Ishikawa (cell line): ENCODE measurements around the gene CDYL2.

Experiments used
- CEBPB ChIP-seq: IDR thresholded peaks from 2 replicates; pipeline ENCODE4 v1.6.1; 2012
- CREB1 ChIP-seq: IDR thresholded peaks from 2 replicates; pipeline ENCODE4 v1.6.1; 2012; ENCODE audit warnings: low read depth
- EGR1 ChIP-seq: IDR thresholded peaks from 2 replicates; pipeline ENCODE4 v1.6.1; 2012
- EP300 ChIP-seq: IDR thresholded peaks from 2 replicates; pipeline ENCODE4 v1.6.1; 2012; ENCODE audit warnings: borderline replicate concordance
- FOXM1 ChIP-seq: IDR thresholded peaks from 2 replicates; pipeline ENCODE4 v1.6.1; 2012; ENCODE audit warnings: low read depth, borderline replicate concordance
- MAX ChIP-seq: IDR thresholded peaks from 2 replicates; pipeline ENCODE4 v1.6.1; 2012
- NFIC ChIP-seq: IDR thresholded peaks from 2 replicates; pipeline ENCODE4 v1.6.1; 2012
- RAD21 ChIP-seq: IDR thresholded peaks from 2 replicates; pipeline ENCODE4 v1.6.1; 2012; ENCODE audit warnings: low read depth
- TAF1 ChIP-seq: IDR thresholded peaks from 2 replicates; pipeline ENCODE4 v1.6.1; 2012; ENCODE audit warnings: low read depth, mild to moderate bottlenecking
- TCF12 ChIP-seq: IDR thresholded peaks from 2 replicates; pipeline ENCODE4 v1.6.1; 2012; ENCODE audit warnings: low read depth
- TEAD4 ChIP-seq: IDR thresholded peaks from 2 replicates; pipeline ENCODE4 v1.6.1; 2012
- USF1 ChIP-seq: IDR thresholded peaks from 2 replicates; pipeline ENCODE4 v1.6.1; 2012
- YY1 ChIP-seq: IDR thresholded peaks from 2 replicates; pipeline ENCODE4 v1.6.1; 2012; ENCODE audit warnings: low read depth
- ZBTB7A ChIP-seq: IDR thresholded peaks from 2 replicates; pipeline ENCODE4 v1.6.1; 2012; ENCODE audit warnings: low read depth
- TF ChIP-seq, protein P1 (sequence below): IDR thresholded peaks from 2 replicates; pipeline ENCODE4 v1.6.1; 2012; ENCODE audit warnings: low read depth, mild to moderate bottlenecking

The CDYL2 gene

DNA sequence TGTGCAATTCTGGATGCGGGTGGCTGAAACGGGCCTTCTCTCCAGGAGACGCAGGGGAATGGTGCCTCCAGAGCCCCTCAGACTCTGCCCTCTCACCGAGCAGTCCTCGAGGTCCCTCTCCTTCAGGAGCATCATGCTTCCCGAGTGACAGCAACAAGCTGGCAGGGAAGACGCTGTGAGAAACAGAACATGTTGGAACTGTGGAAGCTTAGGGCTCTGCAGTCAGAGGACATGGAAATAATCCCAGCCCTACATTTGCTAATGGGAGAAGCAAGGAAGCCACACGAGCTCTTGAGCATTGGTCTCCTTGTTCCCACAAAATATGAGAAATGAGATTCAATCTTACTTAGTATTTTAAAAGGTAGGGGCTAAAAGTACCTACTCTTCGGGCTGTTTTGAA is 148.6 kb downstream of the CDYL2 start:
- TF ChIP-seq USF1 = no peak
- no peak for TF ChIP-seq CEBPB
- no peak for TF ChIP-seq CREB1
- TF ChIP-seq EGR1 = no peak
- TF ChIP-seq, protein P1, sequence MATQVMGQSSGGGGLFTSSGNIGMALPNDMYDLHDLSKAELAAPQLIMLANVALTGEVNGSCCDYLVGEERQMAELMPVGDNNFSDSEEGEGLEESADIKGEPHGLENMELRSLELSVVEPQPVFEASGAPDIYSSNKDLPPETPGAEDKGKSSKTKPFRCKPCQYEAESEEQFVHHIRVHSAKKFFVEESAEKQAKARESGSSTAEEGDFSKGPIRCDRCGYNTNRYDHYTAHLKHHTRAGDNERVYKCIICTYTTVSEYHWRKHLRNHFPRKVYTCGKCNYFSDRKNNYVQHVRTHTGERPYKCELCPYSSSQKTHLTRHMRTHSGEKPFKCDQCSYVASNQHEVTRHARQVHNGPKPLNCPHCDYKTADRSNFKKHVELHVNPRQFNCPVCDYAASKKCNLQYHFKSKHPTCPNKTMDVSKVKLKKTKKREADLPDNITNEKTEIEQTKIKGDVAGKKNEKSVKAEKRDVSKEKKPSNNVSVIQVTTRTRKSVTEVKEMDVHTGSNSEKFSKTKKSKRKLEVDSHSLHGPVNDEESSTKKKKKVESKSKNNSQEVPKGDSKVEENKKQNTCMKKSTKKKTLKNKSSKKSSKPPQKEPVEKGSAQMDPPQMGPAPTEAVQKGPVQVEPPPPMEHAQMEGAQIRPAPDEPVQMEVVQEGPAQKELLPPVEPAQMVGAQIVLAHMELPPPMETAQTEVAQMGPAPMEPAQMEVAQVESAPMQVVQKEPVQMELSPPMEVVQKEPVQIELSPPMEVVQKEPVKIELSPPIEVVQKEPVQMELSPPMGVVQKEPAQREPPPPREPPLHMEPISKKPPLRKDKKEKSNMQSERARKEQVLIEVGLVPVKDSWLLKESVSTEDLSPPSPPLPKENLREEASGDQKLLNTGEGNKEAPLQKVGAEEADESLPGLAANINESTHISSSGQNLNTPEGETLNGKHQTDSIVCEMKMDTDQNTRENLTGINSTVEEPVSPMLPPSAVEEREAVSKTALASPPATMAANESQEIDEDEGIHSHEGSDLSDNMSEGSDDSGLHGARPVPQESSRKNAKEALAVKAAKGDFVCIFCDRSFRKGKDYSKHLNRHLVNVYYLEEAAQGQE = no peak
- TF ChIP-seq MAX = no peak
- no peak for TF ChIP-seq ZBTB7A
- no peak for TF ChIP-seq TAF1
- TF ChIP-seq YY1 = no peak
- TF ChIP-seq NFIC = no peak
- TF ChIP-seq RAD21 = no peak
- no peak for TF ChIP-seq TCF12
- no peak for TF ChIP-seq TEAD4

- TF ChIP-seq CEBPB = no peak
- TF ChIP-seq TAF1 = no peak
- TF ChIP-seq, protein P1 = no peak
- TF ChIP-seq RAD21 = no peak
- TF ChIP-seq NFIC = no peak
- no peak for TF ChIP-seq YY1
- no peak for TF ChIP-seq MAX
- no peak for TF ChIP-seq EP300
- no peak for TF ChIP-seq TEAD4
- no peak for TF ChIP-seq CREB1
- no peak for TF ChIP-seq EGR1
- no peak for TF ChIP-seq ZBTB7A
- no peak for TF ChIP-seq USF1
- TF ChIP-seq TCF12 = no peak
- no peak for TF ChIP-seq FOXM1
These were observed 150.1 kb downstream of the CDYL2 start for GRCh38 chr16:80654094-80654862.

- TF ChIP-seq USF1 (no peak), MAX (no peak), NFIC (no peak), TAF1 (no peak), EP300 (no peak), YY1 (no peak), EGR1 (no peak), CREB1 (no peak), RAD21 (no peak), TCF12 (no peak)
These were observed 152.0 kb downstream of the CDYL2 start for GRCh38 chr16:80652441-80652840.

- TF ChIP-seq FOXM1 (no peak), TEAD4 (no peak), CEBPB (no peak), USF1 (no peak), TAF1 (no peak), EGR1 (no peak), CREB1 (no peak), NFIC (no peak), YY1 (no peak), ZBTB7A (no peak), EP300 (no peak), MAX (no peak), TCF12 (no peak), RAD21 (no peak)
- TF ChIP-seq, protein P1 = no peak
These were observed 164.1 kb downstream of the CDYL2 start for GRCh38 chr16:80640316-80640715.
